ENCODE results near the gene MPZ. TPM values are rescaled to one million over a fixed set of nuclear protein-coding genes. Genes with fewer than 3 reads are reported as not detected.

The MPZ gene
- total and polyA plus RNA-seq, 9 of the 15 experiments (the other 6 are each of a cell fraction or from before 2014, with no cell fraction given), result 0.22 to 16.6 (median 10.9) TPM

DNA sequence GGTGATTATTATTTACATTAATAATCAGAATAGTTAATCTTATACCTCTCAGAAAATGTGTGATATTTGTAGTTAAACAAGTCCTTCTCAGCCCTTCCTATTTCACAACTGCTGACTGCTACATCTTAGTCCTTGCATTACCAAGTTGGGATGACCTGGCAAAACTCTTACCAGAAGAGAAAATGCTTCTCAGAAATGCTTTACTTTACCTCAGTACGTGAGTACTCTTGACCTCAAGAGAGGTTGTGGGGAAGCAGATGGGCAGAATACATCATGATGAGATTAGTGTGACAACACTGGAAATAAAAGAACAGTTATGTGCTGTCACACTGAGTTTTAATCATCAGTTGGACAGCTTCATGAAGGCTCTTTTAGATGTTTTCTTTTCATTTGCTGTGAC lies 41.7 kb upstream of the MPZ start (continued):
- TF ChIP-seq, protein P1, sequence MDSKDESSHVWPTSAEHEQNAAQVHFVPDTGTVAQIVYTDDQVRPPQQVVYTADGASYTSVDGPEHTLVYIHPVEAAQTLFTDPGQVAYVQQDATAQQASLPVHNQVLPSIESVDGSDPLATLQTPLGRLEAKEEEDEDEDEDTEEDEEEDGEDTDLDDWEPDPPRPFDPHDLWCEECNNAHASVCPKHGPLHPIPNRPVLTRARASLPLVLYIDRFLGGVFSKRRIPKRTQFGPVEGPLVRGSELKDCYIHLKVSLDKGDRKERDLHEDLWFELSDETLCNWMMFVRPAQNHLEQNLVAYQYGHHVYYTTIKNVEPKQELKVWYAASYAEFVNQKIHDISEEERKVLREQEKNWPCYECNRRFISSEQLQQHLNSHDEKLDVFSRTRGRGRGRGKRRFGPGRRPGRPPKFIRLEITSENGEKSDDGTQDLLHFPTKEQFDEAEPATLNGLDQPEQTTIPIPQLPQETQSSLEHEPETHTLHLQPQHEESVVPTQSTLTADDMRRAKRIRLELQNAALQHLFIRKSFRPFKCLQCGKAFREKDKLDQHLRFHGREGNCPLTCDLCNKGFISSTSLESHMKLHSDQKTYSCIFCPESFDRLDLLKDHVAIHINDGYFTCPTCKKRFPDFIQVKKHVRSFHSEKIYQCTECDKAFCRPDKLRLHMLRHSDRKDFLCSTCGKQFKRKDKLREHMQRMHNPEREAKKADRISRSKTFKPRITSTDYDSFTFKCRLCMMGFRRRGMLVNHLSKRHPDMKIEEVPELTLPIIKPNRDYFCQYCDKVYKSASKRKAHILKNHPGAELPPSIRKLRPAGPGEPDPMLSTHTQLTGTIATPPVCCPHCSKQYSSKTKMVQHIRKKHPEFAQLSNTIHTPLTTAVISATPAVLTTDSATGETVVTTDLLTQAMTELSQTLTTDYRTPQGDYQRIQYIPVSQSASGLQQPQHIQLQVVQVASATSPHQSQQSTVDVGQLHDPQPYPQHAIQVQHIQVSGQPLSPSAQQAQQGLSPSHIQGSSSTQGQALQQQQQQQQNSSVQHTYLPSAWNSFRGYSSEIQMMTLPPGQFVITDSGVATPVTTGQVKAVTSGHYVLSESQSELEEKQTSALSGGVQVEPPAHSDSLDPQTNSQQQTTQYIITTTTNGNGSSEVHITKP (IDR thresholded peaks at IDR 0.05; ENCODE audit: partially characterized antibody), result no peak
- TF ChIP-seq ZNF75A (CRISPR knock-in tag; IDR thresholded peaks at IDR 0.05) (no peak), CEBPG (CRISPR knock-in tag; IDR thresholded peaks at IDR 0.05) (no peak), CEBPG (tag; conservative IDR thresholded peaks at IDR 0.05 in 1 of 2, IDR thresholded peaks at IDR 0.05 in 1 of 2) (0 out of 4 replicates have a peak, but pooled peaks of 1 of the 2 experiments have one; percentile 8), NFE2 (IDR thresholded peaks at IDR 0.05; ENCODE audit: low read depth) (0 out of 2 replicates have a peak, but pooled peaks have one; percentile 25)

DNA sequence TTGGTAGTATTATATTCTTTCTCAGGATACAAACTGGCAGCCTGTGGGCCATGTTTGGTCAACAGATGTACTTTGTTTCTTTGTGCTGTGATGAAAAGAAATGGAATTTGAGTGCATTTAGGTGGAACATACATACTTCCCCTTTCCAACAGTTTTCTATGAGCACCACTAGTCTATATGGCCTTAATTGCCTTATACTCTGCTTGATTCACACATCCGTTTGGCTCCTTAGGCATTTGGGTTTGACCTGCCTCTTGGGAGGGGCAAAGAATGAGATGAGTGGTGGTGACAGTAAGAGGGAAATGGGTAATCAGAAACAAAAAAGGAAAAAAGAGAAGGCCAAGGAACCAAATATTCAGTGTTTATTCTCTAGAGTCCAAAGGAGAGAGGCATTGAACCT lies 40.9 kb upstream of the MPZ start:
- peaks cover 32% of the 10 kb centered on the region; the same call in 2 of the 3 replicates for H3K36me3 ChIP-seq (ENCODE audit: control insufficient read depth, insufficient read depth, low read length)
- H3K27ac ChIP-seq (ENCODE audit: extremely low read depth, low read depth, low read length), result no peak overlapping the region
- H3K4me1 ChIP-seq (replicated peaks in 1 of 2; ENCODE audit: control insufficient read depth in 2 of 2, insufficient read depth in 2 of 2, low read length in 2 of 2), result no peaks in the 10 kb centered on the region; a peak in 1 of 5 replicates
- no peaks in the 10 kb centered on the region for H3K9me1 ChIP-seq (ENCODE audit: control insufficient read depth, insufficient read depth, low read length)
- peaks cover 11% of the 10 kb centered on the region; the same call in 2 of the 3 replicates for H3K79me2 ChIP-seq (ENCODE audit: control insufficient read depth, insufficient read depth, low read length)
- no peak overlapping the region for H3K4me3 ChIP-seq
- no peak for ATAC-seq
- no peak overlapping the region for H3K4me2 ChIP-seq (ENCODE audit: insufficient read depth, low read length)
- CTCF ChIA-PET (ENCODE audit: low intra/inter-chr PET ratio), result no interaction called here
- no peaks in the 10 kb centered on the region for H3K27me3 ChIP-seq (ENCODE audit: control insufficient read depth in 2 of 2, insufficient read depth in 2 of 2, low read length in 2 of 2)
- H3K9me3 ChIP-seq (replicated peaks; ENCODE audit: control insufficient read depth, insufficient read depth, low read depth, low read length), result no peaks in the 10 kb centered on the region
- in situ Hi-C loops (cut with MboI), result no loop called here
- no peak overlapping the region for H2AFZ ChIP-seq (ENCODE audit: low read depth, low read length)
- no TSS peak for BruUV-seq (replicated peaks)
- no peak overlapping the region for H3K9ac ChIP-seq (ENCODE audit: insufficient read depth in 1 of 2, low read depth in 2 of 2, low read length in 2 of 2)
- POLR2A ChIA-PET, result no interaction called here
- intact Hi-C loops (cut with micrococcal nuclease), result no loop called here
- H4K20me1 ChIP-seq (replicated peaks; ENCODE audit: control insufficient read depth, insufficient read depth, low read length), result no peaks in the 10 kb centered on the region; the same call in 1 of the 2 replicates
- no peak for DNase-seq (ENCODE audit: extremely low read depth in 1 of 4, low spot score in 3 of 4)
- 55% methylated on average over 1 of the region's 1 CpG for WGBS (ENCODE audit: insufficient coverage, low coverage, missing lambda C conversion rate)
- no peak for FAIRE-seq
- TF ChIP-seq, protein P2, sequence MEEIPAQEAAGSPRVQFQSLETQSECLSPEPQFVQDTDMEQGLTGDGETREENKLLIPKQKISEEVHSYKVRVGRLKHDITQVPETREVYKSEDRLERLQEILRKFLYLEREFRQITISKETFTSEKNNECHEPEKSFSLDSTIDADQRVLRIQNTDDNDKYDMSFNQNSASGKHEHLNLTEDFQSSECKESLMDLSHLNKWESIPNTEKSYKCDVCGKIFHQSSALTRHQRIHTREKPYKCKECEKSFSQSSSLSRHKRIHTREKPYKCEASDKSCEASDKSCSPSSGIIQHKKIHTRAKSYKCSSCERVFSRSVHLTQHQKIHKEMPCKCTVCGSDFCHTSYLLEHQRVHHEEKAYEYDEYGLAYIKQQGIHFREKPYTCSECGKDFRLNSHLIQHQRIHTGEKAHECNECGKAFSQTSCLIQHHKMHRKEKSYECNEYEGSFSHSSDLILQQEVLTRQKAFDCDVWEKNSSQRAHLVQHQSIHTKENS (CRISPR knock-in tag; IDR thresholded peaks at IDR 0.05), result no peak
- TF ChIP-seq BACH1 (tag; IDR thresholded peaks at IDR 0.05), result no peak
- TF ChIP-seq ASH1L (IDR thresholded peaks at IDR 0.05; ENCODE audit: borderline replicate concordance, low read depth, partially characterized antibody), result no peak
